Left lung (tissue), 10 donors: Measurements from ENCODE around the gene MRPL38. TPM values are rescaled to one million over a fixed set of nuclear protein-coding genes. Genes with fewer than 3 reads are reported as not detected.
"Not testable (repeated sequence)": the region's sequence is repeated elsewhere in the genome, so short reads cannot be mapped to it uniquely, and the experiment has no call there.

ENCODE experiments used
- ATAC-seq: fragments of 200-7000 bp; cut with Tn5 transposase; one replicate; pipeline ENCODE4 v1.9.1; 2020; ENCODE audit warnings: moderate library complexity
- DNase-seq, 4 donors: peaks; one replicate each; pipeline ENCODE4 v3.0.0-alpha.2; 2013 to 2020
- H3K27ac ChIP-seq, 2 donors: fragments of 200-600 bp; sonication (generic) in 1 of 2; one replicate each; pipeline versions ENCODE4 v1.5.0 to v1.8.0; 2020 to 2021
- H3K27me3 ChIP-seq, 2 donors: fragments of 200-600 bp; sonication (generic) in 1 of 2; one replicate each; pipeline versions ENCODE4 v1.5.0 to v1.8.0; 2020 to 2021
- H3K36me3 ChIP-seq, 2 donors: fragments of 200-600 bp; sonication (generic) in 1 of 2; one replicate each; pipeline versions ENCODE4 v1.5.0 to v1.8.0; 2020 to 2021
- H3K4me1 ChIP-seq, 2 donors: fragments of 200-600 bp; one replicate each; pipeline ENCODE4 v1.8.0; 2021
- H3K4me3 ChIP-seq, 2 donors: fragments of 200-600 bp; sonication (generic) in 1 of 2; one replicate each; pipeline versions ENCODE4 v1.5.0 to v1.8.0; 2020 to 2021; ENCODE audit warnings: mild to moderate bottlenecking in 1 of 2
- H3K9me3 ChIP-seq, 2 donors: fragments of 200-600 bp; sonication (generic) in 1 of 2; one replicate each; pipeline versions ENCODE4 v1.5.0 to v1.8.0; 2020 to 2021
- CTCF ChIP-seq, 2 donors: fragments of 200-600 bp; sonication (generic) in 1 of 2; IDR thresholded peaks; one replicate each; pipeline versions ENCODE4 v1.5.0 to v1.8.0; 2021; ENCODE audit warnings: antibody characterized with exemption in 2 of 2
- intact Hi-C, 2 donors: fragments of 100-400 bp; cut with DNase I; formaldehyde crosslinking; loops; one replicate each; pipeline versions ENCODE4 v1.11.2 to v1.14.2; 2022
- polyA plus RNA-seq, 6 donors: library from polyadenylated mRNA; unstranded; fragments of 120-200 nt; gene quantifications; one replicate each; pipeline ENCODE4 v1.2.1, GENCODE V29; 2013; ENCODE audit not compliant: insufficient read length in 6 of 6
- total RNA-seq, 2 donors: library from RNA; stranded (reverse); fragmentation: NEBNext Ultra II Directional; extraction: Animal tissue kit (Norgen Biotek cat#: 25700); gene quantifications; one replicate each; pipeline ENCODE4 v1.2.1, GENCODE V29; 2021
- donor health status: DM: no; HTN: yes; CAD: no.
- donor health status: DM: no; HTN: no; CAD: no.

The MRPL38 gene
- total and polyA plus RNA-seq, 8 donors: 61.1 to 86.4 (median 77.0) TPM

- intact Hi-C loops: no loop called here
- Histone ChIP-seq H3K4me1 (peaks cover 0 to 7% of the 10 kb centered on the region in 2 donors), H3K9me3 (no peaks in the 10 kb centered on the region), H3K27ac (no peak overlapping the region), H3K4me3 (no peak overlapping the region), H3K27me3 (no peaks in the 10 kb centered on the region), H3K36me3 (peaks cover 0 to 46% of the 10 kb centered on the region in 2 donors)
- DNase-seq (no peak), ATAC-seq (no peak)
- TF ChIP-seq CTCF (IDR thresholded peaks at IDR 0.05): no peak
These were observed 15.2 kb downstream of the MRPL38 start for GRCh38 chr17:75889454-75889853.

- H3K4me3 ChIP-seq: no peak overlapping the region
These were observed 16.2 kb downstream of the MRPL38 start for GRCh38 chr17:75888484-75888883.

GRCh38 chr17:75885860-75886259 is 18.8 kb downstream of the MRPL38 start:
- H3K4me1 ChIP-seq, H3K27me3 ChIP-seq, H3K4me3 ChIP-seq, H3K9me3 ChIP-seq, intact Hi-C loops, DNase-seq, ATAC-seq, H3K27ac ChIP-seq: not testable (repeated sequence)
- H3K36me3 ChIP-seq: peaks cover 0 to 22% of the 10 kb centered on the region in 2 donors

More at GRCh38 chr17:75888484-75888883, 16.2 kb downstream of the MRPL38 start:
- peaks cover 0 to 46% of the 10 kb centered on the region in 2 donors for H3K36me3 ChIP-seq
- no peaks in the 10 kb centered on the region for H3K27me3 ChIP-seq
- DNase-seq (no peak), ATAC-seq (no peak)
- intact Hi-C loops: no loop called here
- H3K9me3 ChIP-seq: no peaks in the 10 kb centered on the region
- H3K4me1 ChIP-seq: peaks cover 0 to 2% of the 10 kb centered on the region in 2 donors
- no peak for TF ChIP-seq CTCF (IDR thresholded peaks at IDR 0.05)
- no peak overlapping the region for H3K27ac ChIP-seq

- Histone ChIP-seq H3K4me1 (no peaks in the 10 kb centered on the region), H3K9me3 (no peaks in the 10 kb centered on the region), H3K4me3 (no peak overlapping the region), H3K36me3 (peaks cover 0 to 18% of the 10 kb centered on the region in 2 donors), H3K27me3 (no peaks in the 10 kb centered on the region), H3K27ac (no peak overlapping the region)
- TF ChIP-seq CTCF (IDR thresholded peaks at IDR 0.05): no peak
- ATAC-seq (no peak), DNase-seq (no peak)
- intact Hi-C loops: no loop called here
These were observed 19.3 kb downstream of the MRPL38 start for GRCh38 chr17:75885431-75885830.

GRCh38 chr17:75881678-75882454 is 22.8 kb downstream of the MRPL38 start:
- no peak for ATAC-seq
- Histone ChIP-seq H3K4me3 (no peak overlapping the region), H3K9me3 (no peaks in the 10 kb centered on the region), H3K4me1 (peaks cover 2 to 26% of the 10 kb centered on the region in 2 donors), H3K36me3 (no peaks in the 10 kb centered on the region), H3K27ac (no peak overlapping the region), H3K27me3 (peaks cover 0 to 25% of the 10 kb centered on the region in 2 donors)
- no peak for DNase-seq
- intact Hi-C loops: no loop called here
- no peak for TF ChIP-seq CTCF (IDR thresholded peaks at IDR 0.05)
